GM10266 (cell line): ENCODE data around the gene EEF2K.

ENCODE experiments used
- DNase-seq: peaks from one replicate; pipeline ENCODE4 v3.0.0; 2012; ENCODE audit errors: extremely low spot score
- CTCF ChIP-seq: IDR thresholded peaks from 2 replicates; pipeline ENCODE4 v1.5.1; 2012; ENCODE audit warnings: mild to moderate bottlenecking, low read depth; ENCODE audit not compliant: control insufficient read depth, insufficient read depth; ENCODE audit errors: missing control alignments

The EEF2K gene

GRCh38 chr16:22219389-22220068, 13.5 kb downstream of the EEF2K start:
- no peak for TF ChIP-seq CTCF
- no peak for DNase-seq

GRCh38 chr16:22220069-22220440, 14.0 kb downstream of the EEF2K start:
- no peak for TF ChIP-seq CTCF
- DNase-seq, result no peak

- DNase-seq, result no peak
- TF ChIP-seq CTCF, result no peak
Measured at GRCh38 chr16:22220714-22221113, 14.6 kb downstream of the EEF2K start.

- no peak for DNase-seq
- no peak for TF ChIP-seq CTCF
Measured at GRCh38 chr16:22222006-22222405, 15.9 kb downstream of the EEF2K start.

DNA sequence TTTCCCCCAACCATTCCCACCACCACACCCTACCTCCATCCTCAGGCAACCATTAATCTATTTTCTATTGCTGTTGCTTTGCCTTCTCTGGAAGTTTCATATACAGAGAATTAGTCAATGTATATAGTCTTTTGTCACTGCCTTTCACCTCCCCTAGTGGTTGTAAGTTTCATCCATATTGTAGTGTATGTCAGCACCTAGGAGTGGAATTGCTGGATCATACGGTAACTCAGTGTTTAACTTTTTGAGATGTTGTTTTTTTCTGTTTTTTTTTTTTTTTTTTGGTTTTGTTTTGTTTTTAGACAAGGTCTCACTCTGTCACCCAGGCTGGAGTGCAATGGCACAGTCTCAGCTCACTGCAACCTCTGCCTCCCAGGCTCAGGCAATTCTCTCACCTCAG, 16.9 kb downstream of the EEF2K start:
- no peak for TF ChIP-seq CTCF
- no peak for DNase-seq

- TF ChIP-seq CTCF, result no peak
- no peak for DNase-seq
Measured at GRCh38 chr16:22225060-22225459, 19.0 kb downstream of the EEF2K start.

DNA sequence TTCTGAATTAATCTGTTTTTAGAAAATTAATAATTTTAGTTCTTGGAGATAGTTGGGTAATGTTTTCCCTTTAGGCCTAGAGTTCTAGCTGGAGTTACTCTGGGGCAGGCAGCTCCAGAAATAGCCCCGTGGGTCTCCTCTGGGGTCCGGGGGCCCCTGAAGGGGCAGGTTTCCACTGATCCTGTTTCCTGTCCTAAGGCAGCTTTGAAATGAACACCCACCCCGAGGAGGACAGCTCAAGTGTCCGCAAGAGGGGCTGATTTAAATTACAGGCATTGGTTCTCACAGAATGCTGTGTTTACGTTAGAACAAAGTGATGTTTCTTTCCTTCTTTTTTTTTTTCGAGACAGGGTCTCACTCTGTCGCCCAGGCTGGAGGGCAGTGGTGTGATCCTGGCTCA, 23.8 kb downstream of the EEF2K start:
- no peak for TF ChIP-seq CTCF
- DNase-seq, result no peak
